Measurements from ENCODE around the gene RBM24. TPM values are rescaled to one million over a fixed set of nuclear protein-coding genes. Genes with fewer than 3 reads are reported as not detected.
A peak's percentile ranks its signal among the peaks of the same experiment; 100 is the strongest.

RBM24 gene
- polyA plus RNA-seq, 3 donors: not detected

DNA sequence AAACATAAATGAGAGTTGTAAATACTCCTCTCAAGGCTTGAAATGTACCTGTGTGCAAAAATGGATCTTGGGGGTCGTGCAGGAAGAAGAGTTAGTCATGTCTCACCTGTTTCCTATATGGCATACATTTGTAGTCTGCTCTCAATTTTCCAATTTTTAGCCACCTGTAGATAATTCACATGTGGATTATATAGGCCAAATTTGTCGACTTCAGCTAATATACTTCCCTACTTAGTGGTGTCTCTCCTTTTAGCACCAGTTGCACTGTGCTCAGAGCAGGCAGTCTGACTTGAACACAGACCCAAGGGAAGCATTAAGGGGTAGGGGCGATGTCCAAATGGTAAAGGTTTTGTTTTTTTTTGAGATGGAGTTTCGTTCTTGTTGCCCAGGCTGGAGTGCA, 1.9 kb downstream of the RBM24 start:
- no peak overlapping the region for H3K27ac Mint-ChIP-seq
- Histone ChIP-seq H4K20me1 (ENCODE audit: insufficient read depth, low read length) (no peaks in the 10 kb centered on the region), H3K27ac (ENCODE audit: low read depth in 1 of 2, low read length in 2 of 2) (no peak overlapping the region), H3K79me2 (ENCODE audit: insufficient read depth, low read length) (no peaks in the 10 kb centered on the region), H2AFZ (ENCODE audit: insufficient read depth, low read depth, low read length, poor library complexity, severe bottlenecking) (no peak overlapping the region), H3K27me3 (ENCODE audit: control insufficient read depth in 2 of 2, insufficient read depth in 2 of 2, low read length in 2 of 2) (peaks cover 42 to 73% of the 10 kb centered on the region in 2 donors), H3K4me2 (replicated peaks; ENCODE audit: extremely low read depth, low read length, poor library complexity, severe bottlenecking) (no peak overlapping the region), H3K36me3 (replicated peaks in 1 of 2; ENCODE audit: control insufficient read depth in 1 of 2, insufficient read depth in 2 of 2, low read length in 2 of 2) (no peaks in the 10 kb centered on the region), H3K9ac (ENCODE audit: insufficient read depth, low read length, poor library complexity, severe bottlenecking) (no peak overlapping the region), H3K9me3 (replicated peaks in 1 of 2; ENCODE audit: control insufficient read depth in 1 of 2, insufficient read depth in 1 of 2, low read length in 2 of 2) (peaks cover 0 to 13% of the 10 kb centered on the region in 2 donors), H3K4me3 (replicated peaks in 1 of 3; ENCODE audit: low read depth in 2 of 3, low read length in 3 of 3) (no peak overlapping the region), H3K4me1 (ENCODE audit: control insufficient read depth in 1 of 2, insufficient read depth in 2 of 2, low read length in 2 of 2) (peaks cover 7 to 15% of the 10 kb centered on the region in 2 donors)
- peaks cover 4 to 9% of the 10 kb centered on the region in 2 donors for H3K36me3 Mint-ChIP-seq
- H3K4me3 Mint-ChIP-seq: peak overlapping the region in 1 of 2 donors; percentile 62
- no peak for DNase-seq
- H3K9me3 Mint-ChIP-seq: peaks cover 0 to 15% (median 9%) of the 10 kb centered on the region in 7 donors
- TF ChIP-seq, protein P1, sequence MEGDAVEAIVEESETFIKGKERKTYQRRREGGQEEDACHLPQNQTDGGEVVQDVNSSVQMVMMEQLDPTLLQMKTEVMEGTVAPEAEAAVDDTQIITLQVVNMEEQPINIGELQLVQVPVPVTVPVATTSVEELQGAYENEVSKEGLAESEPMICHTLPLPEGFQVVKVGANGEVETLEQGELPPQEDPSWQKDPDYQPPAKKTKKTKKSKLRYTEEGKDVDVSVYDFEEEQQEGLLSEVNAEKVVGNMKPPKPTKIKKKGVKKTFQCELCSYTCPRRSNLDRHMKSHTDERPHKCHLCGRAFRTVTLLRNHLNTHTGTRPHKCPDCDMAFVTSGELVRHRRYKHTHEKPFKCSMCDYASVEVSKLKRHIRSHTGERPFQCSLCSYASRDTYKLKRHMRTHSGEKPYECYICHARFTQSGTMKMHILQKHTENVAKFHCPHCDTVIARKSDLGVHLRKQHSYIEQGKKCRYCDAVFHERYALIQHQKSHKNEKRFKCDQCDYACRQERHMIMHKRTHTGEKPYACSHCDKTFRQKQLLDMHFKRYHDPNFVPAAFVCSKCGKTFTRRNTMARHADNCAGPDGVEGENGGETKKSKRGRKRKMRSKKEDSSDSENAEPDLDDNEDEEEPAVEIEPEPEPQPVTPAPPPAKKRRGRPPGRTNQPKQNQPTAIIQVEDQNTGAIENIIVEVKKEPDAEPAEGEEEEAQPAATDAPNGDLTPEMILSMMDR (IDR thresholded peaks at IDR 0.05): no peak
- peaks cover 13% of the 10 kb centered on the region for H3K4me1 Mint-ChIP-seq
- H3K27me3 Mint-ChIP-seq (ENCODE audit: low read depth in 3 of 3): peaks cover 61 to 76% (median 69%) of the 10 kb centered on the region in 3 donors
- intact Hi-C loops (cut with micrococcal nuclease): no loop called here
- 94% methylated on average over 2 of the region's 4 CpGs for WGBS (ENCODE audit: insufficient coverage)

DNA sequence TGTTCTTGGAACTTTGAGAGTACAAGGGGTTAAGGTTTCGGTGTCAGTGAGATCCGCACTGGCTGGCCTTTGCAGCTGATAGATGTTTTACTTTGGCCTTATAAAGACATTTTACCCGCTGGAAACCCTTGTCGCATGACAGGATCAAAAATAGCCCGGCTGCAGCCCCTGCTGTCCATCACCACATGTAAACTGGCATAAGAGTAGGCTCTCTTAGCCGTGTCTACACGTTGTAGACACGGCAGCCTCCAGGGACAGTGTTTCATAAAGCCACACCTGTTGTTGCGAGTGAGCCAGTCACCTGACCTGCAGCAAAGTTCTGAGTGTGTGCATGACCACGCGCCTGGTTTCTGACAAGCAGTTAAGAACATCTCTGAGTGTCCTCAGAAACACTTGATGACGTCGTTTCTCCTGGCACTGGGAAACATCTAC, 8.5 kb downstream of the RBM24 start:
- Histone ChIP-seq H3K79me2 (ENCODE audit: insufficient read depth, low read length) (no peaks in the 10 kb centered on the region), H3K4me1 (ENCODE audit: control insufficient read depth in 1 of 2, insufficient read depth in 2 of 2, low read length in 2 of 2) (no peaks in the 10 kb centered on the region), H3K27me3 (ENCODE audit: control insufficient read depth in 2 of 2, insufficient read depth in 2 of 2, low read length in 2 of 2) (peaks cover 7 to 17% of the 10 kb centered on the region in 2 donors), H2AFZ (ENCODE audit: insufficient read depth, low read depth, low read length, poor library complexity, severe bottlenecking) (no peak overlapping the region), H3K27ac (ENCODE audit: low read depth in 1 of 2, low read length in 2 of 2) (no peak overlapping the region), H4K20me1 (ENCODE audit: insufficient read depth, low read length) (no peaks in the 10 kb centered on the region), H3K36me3 (replicated peaks in 1 of 2; ENCODE audit: control insufficient read depth in 1 of 2, insufficient read depth in 2 of 2, low read length in 2 of 2) (no peaks in the 10 kb centered on the region), H3K9ac (ENCODE audit: insufficient read depth, low read length, poor library complexity, severe bottlenecking) (no peak overlapping the region), H3K4me3 (replicated peaks in 1 of 3; ENCODE audit: low read depth in 2 of 3, low read length in 3 of 3) (no peak overlapping the region), H3K4me2 (replicated peaks; ENCODE audit: extremely low read depth, low read length, poor library complexity, severe bottlenecking) (no peak overlapping the region), H3K9me3 (replicated peaks in 1 of 2; ENCODE audit: control insufficient read depth in 1 of 2, insufficient read depth in 1 of 2, low read length in 2 of 2) (no peaks in the 10 kb centered on the region)
- Mint-ChIP-seq H3K36me3 (no peaks in the 10 kb centered on the region), H3K27ac (no peak overlapping the region), H3K9me3 (peaks cover 0 to 7% (median 0%) of the 10 kb centered on the region in 7 donors), H3K27me3 (ENCODE audit: low read depth in 3 of 3) (peaks cover 17 to 26% (median 25%) of the 10 kb centered on the region in 3 donors), H3K4me3 (no peak overlapping the region), H3K4me1 (no peaks in the 10 kb centered on the region)
- no peak for DNase-seq
- TF ChIP-seq, protein P1 (IDR thresholded peaks at IDR 0.05): no peak
- intact Hi-C loops (cut with micrococcal nuclease): no loop called here
- 92% methylated on average over 9 of the region's 13 CpGs for WGBS (ENCODE audit: insufficient coverage)

Data from CD14-positive monocyte (primary cell).